Activated CD4-positive, alpha-beta memory T cell treated with anti-CD3 and anti-CD28 coated beads, Interleukin-2, amount 10 ng/mL, durations not matched to agents 7 days and 5 days (primary cell): ENCODE data around the gene GMDS. TPM values are rescaled to one million over a fixed set of nuclear protein-coding genes. Genes with fewer than 3 reads are reported as not detected.

ENCODE experiments used
- CTCF ChIA-PET: fragments of 350-600 bp; sonication (Branson Sonifier 250); formaldehyde crosslinking; loops from one replicate; lab custom pipeline; 2021; ENCODE audit warnings: antibody characterized with exemption, inconsistent platforms; lab: Charles Lee
- POLR2A ChIA-PET: fragments of 350-600 bp; sonication (Branson Sonifier 250); formaldehyde crosslinking; loops from one replicate; lab custom pipeline; 2021; ENCODE audit warnings: antibody characterized with exemption; lab: Charles Lee
- DNase-seq: peaks from one replicate; pipeline ENCODE4 v3.0.0-alpha.2; 2020
- H3K27ac Mint-ChIP-seq: one replicate; pipeline ENCODE4 v1.8.0; 2021; ENCODE audit warnings: mild to moderate bottlenecking, mixed read lengths
- H3K27me3 Mint-ChIP-seq: one replicate; pipeline ENCODE4 v1.8.0; 2021; ENCODE audit warnings: mixed read lengths
- H3K36me3 Mint-ChIP-seq: one replicate; pipeline ENCODE4 v1.8.0; 2021; ENCODE audit warnings: low read depth, mixed read lengths
- H3K4me1 Mint-ChIP-seq: one replicate; pipeline ENCODE4 v1.8.0; 2021; ENCODE audit warnings: mixed read lengths
- H3K4me3 Mint-ChIP-seq: one replicate; pipeline ENCODE4 v1.8.0; 2021; ENCODE audit warnings: mild to moderate bottlenecking, mixed read lengths
- H3K9me3 Mint-ChIP-seq: one replicate; pipeline ENCODE4 v1.8.0; 2021; ENCODE audit warnings: mixed read lengths
- total RNA-seq, 2 experiments: library from RNA; stranded (reverse); gene quantifications; one replicate each; pipeline ENCODE4 v1.2.3, GENCODE V29; 2021

Gene GMDS
- total RNA-seq, 2 experiments from 2014 or later, result 23.7 to 24.7 TPM

- CTCF ChIA-PET, result no interaction called here
- H3K9me3 Mint-ChIP-seq, result no peaks in the 10 kb centered on the region
These were observed 592.6 kb downstream of the GMDS start for GRCh38 chr6:1652842-1653241.

GRCh38 chr6:1651362-1651761, 594.0 kb downstream of the GMDS start:
- Mint-ChIP-seq H3K4me3 (no peak overlapping the region), H3K4me1 (no peaks in the 10 kb centered on the region), H3K27ac (no peak overlapping the region), H3K27me3 (no peaks in the 10 kb centered on the region), H3K36me3 (no peaks in the 10 kb centered on the region), H3K9me3 (no peaks in the 10 kb centered on the region)
- ChIA-PET CTCF (no interaction called here), POLR2A (no interaction called here)
- no peak for DNase-seq

More at GRCh38 chr6:1652842-1653241, 592.6 kb downstream of the GMDS start:
- Mint-ChIP-seq H3K27me3 (no peaks in the 10 kb centered on the region), H3K4me3 (no peak overlapping the region), H3K27ac (no peak overlapping the region), H3K4me1 (no peaks in the 10 kb centered on the region), H3K36me3 (no peaks in the 10 kb centered on the region)
- POLR2A ChIA-PET, result no interaction called here
- DNase-seq, result no peak

DNA sequence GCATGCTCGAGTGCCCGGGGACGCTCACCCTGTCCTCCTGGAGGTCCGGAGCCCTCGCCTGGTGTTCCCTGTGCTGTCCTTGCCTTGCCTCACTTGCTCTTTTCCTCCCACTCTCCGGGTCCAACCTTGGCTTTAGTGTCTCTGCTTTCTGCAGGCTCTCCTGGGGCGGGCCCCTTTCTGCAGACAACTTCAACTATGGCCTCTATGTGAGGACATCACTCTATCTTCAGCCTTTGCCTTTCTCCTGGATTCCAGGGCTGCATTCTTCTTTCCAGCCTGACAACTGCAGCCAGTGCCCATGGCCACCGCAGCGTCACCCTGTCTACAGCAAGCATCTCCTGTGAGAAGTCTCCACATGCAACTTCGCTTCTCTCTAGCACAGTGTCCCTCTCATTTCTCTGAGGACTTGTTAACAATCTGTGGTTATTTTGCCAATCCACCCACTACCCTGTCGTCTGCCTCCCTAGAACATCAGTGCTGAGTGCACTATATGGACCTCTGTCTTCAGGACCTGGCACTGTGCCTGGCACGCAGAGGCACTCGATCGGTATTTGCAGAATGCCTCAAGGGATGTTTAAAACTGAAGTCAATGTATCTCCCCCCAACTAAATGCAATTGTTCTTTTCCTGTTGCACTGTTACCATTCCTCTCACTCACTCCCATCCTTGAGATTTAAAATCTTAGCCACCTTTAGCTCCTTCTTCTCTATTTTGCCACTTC, 599.8 kb downstream of the GMDS start:
- DNase-seq, result no peak
- H3K27me3 Mint-ChIP-seq, result no peaks in the 10 kb centered on the region
- H3K4me3 Mint-ChIP-seq, result no peak overlapping the region
- ChIA-PET POLR2A (no interaction called here), CTCF (no interaction called here)
- no peaks in the 10 kb centered on the region for H3K4me1 Mint-ChIP-seq
- H3K27ac Mint-ChIP-seq, result no peak overlapping the region
- H3K36me3 Mint-ChIP-seq, result no peaks in the 10 kb centered on the region
- H3K9me3 Mint-ChIP-seq, result no peaks in the 10 kb centered on the region

GRCh38 chr6:1644516-1645060, 600.8 kb downstream of the GMDS start:
- no peak for DNase-seq
- no peaks in the 10 kb centered on the region for H3K9me3 Mint-ChIP-seq
- H3K4me3 Mint-ChIP-seq, result no peak overlapping the region
- H3K27ac Mint-ChIP-seq, result no peak overlapping the region
- no peaks in the 10 kb centered on the region for H3K36me3 Mint-ChIP-seq
- H3K27me3 Mint-ChIP-seq, result no peaks in the 10 kb centered on the region
- H3K4me1 Mint-ChIP-seq, result no peaks in the 10 kb centered on the region
- ChIA-PET CTCF (no interaction called here), POLR2A (no interaction called here)

DNA sequence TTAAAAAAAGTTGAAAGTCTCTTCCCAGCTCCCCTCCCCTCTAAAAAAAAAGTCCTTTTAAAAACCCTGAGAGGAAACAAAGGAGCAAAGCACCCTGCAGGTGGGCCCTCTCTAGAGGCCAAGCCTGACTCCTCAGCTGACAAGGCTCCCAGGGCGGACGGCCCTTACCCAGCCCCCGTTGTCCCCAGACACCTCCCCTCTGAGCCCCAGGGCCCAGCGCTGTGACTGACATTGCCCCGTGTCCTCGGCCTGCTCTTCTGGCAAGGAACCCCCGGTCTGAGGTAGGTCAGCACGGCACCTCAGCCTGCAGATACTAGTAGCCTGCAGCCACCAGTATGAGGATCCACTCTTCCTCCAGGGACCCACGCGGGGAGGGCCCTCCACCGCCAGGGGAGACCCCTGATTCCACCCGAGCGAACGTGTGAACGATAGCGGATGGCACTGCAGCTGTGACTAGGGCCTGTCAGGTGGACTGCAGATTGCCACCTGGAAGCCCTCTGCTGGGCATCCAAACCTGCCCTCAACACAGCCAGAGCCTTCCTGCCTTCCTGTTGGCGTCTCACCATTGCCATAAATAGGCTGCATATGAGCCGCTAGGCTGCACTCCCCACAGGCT, 601.5 kb downstream of the GMDS start:
- no peaks in the 10 kb centered on the region for H3K9me3 Mint-ChIP-seq
- no peak for DNase-seq
- ChIA-PET POLR2A (no interaction called here), CTCF (no interaction called here)
- H3K4me3 Mint-ChIP-seq, result no peak overlapping the region
- H3K36me3 Mint-ChIP-seq, result no peaks in the 10 kb centered on the region
- H3K27ac Mint-ChIP-seq, result no peak overlapping the region
- H3K4me1 Mint-ChIP-seq, result no peaks in the 10 kb centered on the region
- no peaks in the 10 kb centered on the region for H3K27me3 Mint-ChIP-seq

GRCh38 chr6:1643111-1643510, 602.3 kb downstream of the GMDS start:
- POLR2A ChIA-PET, result no interaction called here
- H3K27ac Mint-ChIP-seq, result no peak overlapping the region
- CTCF ChIA-PET, result no interaction called here
- DNase-seq, result no peak
- no peaks in the 10 kb centered on the region for H3K36me3 Mint-ChIP-seq
- H3K4me3 Mint-ChIP-seq, result no peak overlapping the region
- H3K9me3 Mint-ChIP-seq, result no peaks in the 10 kb centered on the region
- H3K27me3 Mint-ChIP-seq, result no peaks in the 10 kb centered on the region
- no peaks in the 10 kb centered on the region for H3K4me1 Mint-ChIP-seq

DNA sequence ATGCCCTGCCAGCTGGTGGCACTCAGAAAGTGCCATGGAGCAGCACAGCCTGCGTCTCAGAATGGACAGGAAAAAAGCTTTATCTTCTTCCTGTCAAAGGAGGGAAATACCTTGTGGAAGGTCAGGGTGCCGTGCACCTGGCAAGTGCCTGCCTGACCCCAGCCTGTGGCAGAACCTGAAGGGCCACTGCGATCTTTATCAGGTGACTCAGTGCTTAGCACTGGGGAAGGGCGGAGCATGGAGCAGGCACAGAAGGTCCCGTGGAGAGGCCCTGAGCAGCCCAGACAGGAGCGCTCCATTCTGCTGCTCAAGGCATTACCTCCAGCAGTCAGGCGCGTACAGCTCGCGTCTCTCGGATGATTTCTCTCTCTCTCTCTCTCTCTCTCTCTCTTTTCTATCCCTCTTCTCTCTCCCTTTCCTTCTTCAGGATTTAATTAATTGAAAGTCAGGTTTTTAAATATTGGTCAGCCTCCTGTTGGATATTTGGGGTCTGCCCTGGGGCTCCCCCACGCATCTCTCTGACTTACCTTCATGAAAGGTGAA, 604.0 kb downstream of the GMDS start:
- H3K4me3 Mint-ChIP-seq, result no peak overlapping the region
- H3K9me3 Mint-ChIP-seq, result no peaks in the 10 kb centered on the region
- no peak for DNase-seq
- CTCF ChIA-PET, result no interaction called here
- no peaks in the 10 kb centered on the region for H3K4me1 Mint-ChIP-seq
- no peaks in the 10 kb centered on the region for H3K36me3 Mint-ChIP-seq
- no peak overlapping the region for H3K27ac Mint-ChIP-seq
- POLR2A ChIA-PET, result no interaction called here
- H3K27me3 Mint-ChIP-seq, result no peaks in the 10 kb centered on the region

GRCh38 chr6:1640476-1640875, 604.9 kb downstream of the GMDS start:
- POLR2A ChIA-PET, result no interaction called here
- Mint-ChIP-seq H3K4me3 (no peak overlapping the region), H3K4me1 (no peaks in the 10 kb centered on the region), H3K27me3 (no peaks in the 10 kb centered on the region), H3K9me3 (no peaks in the 10 kb centered on the region), H3K27ac (no peak overlapping the region), H3K36me3 (no peaks in the 10 kb centered on the region)
- DNase-seq, result no peak
- CTCF ChIA-PET, result no interaction called here

GRCh38 chr6:1639430-1639829, 606.0 kb downstream of the GMDS start:
- POLR2A ChIA-PET, result no interaction called here
- Mint-ChIP-seq H3K9me3 (no peaks in the 10 kb centered on the region), H3K27me3 (no peaks in the 10 kb centered on the region), H3K36me3 (no peaks in the 10 kb centered on the region), H3K27ac (no peak overlapping the region), H3K4me1 (no peaks in the 10 kb centered on the region), H3K4me3 (no peak overlapping the region)
- CTCF ChIA-PET, result interaction anchor here (1.0 kb wide), 1 partner anchor 995 kb away, joined by 3 read pairs; no protein-coding TSS in a partner anchor
- no peak for DNase-seq

DNA sequence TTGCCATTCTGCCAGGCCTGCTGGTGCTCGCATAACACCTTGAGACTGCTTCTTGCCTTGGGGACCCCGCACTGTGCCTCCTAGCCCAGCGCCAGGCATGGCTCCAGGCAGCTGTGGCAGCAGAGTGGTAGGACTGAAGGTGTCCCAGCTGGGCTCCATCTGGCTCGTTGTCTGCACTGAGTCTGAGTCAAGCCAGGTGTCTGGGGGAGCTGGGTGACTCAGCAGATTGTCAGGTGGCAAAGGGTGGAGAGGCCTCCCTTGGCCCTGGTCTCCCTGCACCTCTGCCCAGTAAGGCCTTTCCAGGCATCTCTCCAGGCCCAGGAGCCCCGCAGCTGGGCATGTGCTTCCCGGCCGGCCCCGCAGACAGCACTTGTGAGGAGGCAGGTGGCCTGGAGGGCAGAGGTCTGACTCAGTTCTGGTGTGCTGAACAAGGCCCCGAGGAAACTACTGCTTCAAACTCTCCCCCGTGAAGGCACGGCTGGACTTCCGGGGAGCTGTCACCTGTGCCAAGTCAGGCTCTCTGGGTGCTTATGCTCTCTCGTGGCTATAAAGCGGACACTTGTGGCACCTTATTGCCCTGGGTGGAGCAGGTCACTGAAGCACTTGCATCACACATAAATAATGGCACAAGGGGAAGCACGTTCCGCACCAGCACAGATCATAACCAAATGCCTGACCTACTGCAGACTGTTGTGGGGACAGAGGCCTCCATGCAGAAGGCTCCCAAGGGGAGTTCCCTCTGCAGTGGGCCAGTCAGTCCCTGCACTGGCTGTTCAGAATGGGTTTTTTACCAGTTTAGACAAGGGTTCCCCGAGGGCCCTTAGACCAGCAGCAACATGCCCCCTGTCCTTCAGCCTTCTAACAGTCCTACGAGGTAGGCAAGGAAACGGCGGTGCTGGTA, 608.2 kb downstream of the GMDS start:
- H3K9me3 Mint-ChIP-seq, result no peaks in the 10 kb centered on the region
- DNase-seq, result no peak
- POLR2A ChIA-PET, result no interaction called here
- H3K4me3 Mint-ChIP-seq, result no peak overlapping the region
- H3K36me3 Mint-ChIP-seq, result no peaks in the 10 kb centered on the region
- peaks cover 4% of the 10 kb centered on the region for H3K27me3 Mint-ChIP-seq
- CTCF ChIA-PET, result no interaction called here
- H3K27ac Mint-ChIP-seq, result no peak overlapping the region
- no peaks in the 10 kb centered on the region for H3K4me1 Mint-ChIP-seq

- ChIA-PET CTCF (no interaction called here), POLR2A (no interaction called here)
- Mint-ChIP-seq H3K27ac (no peak overlapping the region), H3K36me3 (no peaks in the 10 kb centered on the region), H3K4me1 (no peaks in the 10 kb centered on the region), H3K4me3 (no peak overlapping the region), H3K27me3 (peaks cover 5% of the 10 kb centered on the region), H3K9me3 (no peaks in the 10 kb centered on the region)
- no peak for DNase-seq
These were observed 609.1 kb downstream of the GMDS start for GRCh38 chr6:1636272-1636825.

- no peak overlapping the region for H3K27ac Mint-ChIP-seq
- ChIA-PET CTCF (no interaction called here), POLR2A (no interaction called here)
These were observed 609.9 kb downstream of the GMDS start for GRCh38 chr6:1635305-1636010.

More at GRCh38 chr6:1635305-1636010, 609.9 kb downstream of the GMDS start:
- Mint-ChIP-seq H3K36me3 (no peaks in the 10 kb centered on the region), H3K4me1 (no peaks in the 10 kb centered on the region), H3K4me3 (no peak overlapping the region), H3K9me3 (no peaks in the 10 kb centered on the region), H3K27me3 (peaks cover 5% of the 10 kb centered on the region)
- no peak for DNase-seq
